H1 (cell line): ENCODE data around the gene AKR1C8. TPM values are rescaled to one million over a fixed set of nuclear protein-coding genes. Genes with fewer than 3 reads are reported as not detected.

Experiments used
- CTCF ChIA-PET: fragments of 300-600 bp; sonication (Branson Sonifier 250); formaldehyde crosslinking; loops from one replicate; lab custom pipeline; 2021; ENCODE audit not compliant: partially characterized antibody; lab: Charles Lee
- POLR2A ChIA-PET: fragments of 300-600 bp; sonication (Branson Sonifier 250); formaldehyde crosslinking; loops from one replicate; lab custom pipeline; 2021; ENCODE audit warnings: inconsistent platforms; ENCODE audit not compliant: partially characterized antibody; lab: Charles Lee
- DNase-seq, 2 experiments: peaks; one replicate each; pipeline versions ENCODE4 v3.0.0 to v3.0.0-alpha.2; 2010 to 2022; ENCODE audit warnings: low spot score in 2 of 2, low read depth in 1 of 2, mixed read lengths in 1 of 2
- FAIRE-seq: peaks from 2 replicates; lab custom pipeline; 2011; peaks lifted over from hg19 to GRCh38; lab: Jason Lieb, UNC
- H2AFZ ChIP-seq: 2 replicates; pipeline ENCODE4 v1.8.1; 2012; ENCODE audit warnings: low read length, inconsistent platforms
- H2AK5ac ChIP-seq: 2 replicates; pipeline ENCODE4 v1.6.1; 2013; ENCODE audit warnings: low read depth, low read length
- H2BK120ac ChIP-seq: replicated peaks from 2 replicates; pipeline ENCODE3; 2013; ENCODE audit warnings: low read depth, low read length, inconsistent platforms
- H2BK12ac ChIP-seq: 2 replicates; pipeline ENCODE4 v1.6.1; 2013; ENCODE audit warnings: low read depth, low read length
- H2BK15ac ChIP-seq: 2 replicates; pipeline ENCODE4 v1.6.1; 2013; ENCODE audit warnings: low read length
- H2BK20ac ChIP-seq: 2 replicates; pipeline ENCODE4 v1.6.1; 2013; ENCODE audit warnings: low read length
- H2BK5ac ChIP-seq: 2 replicates; pipeline ENCODE4 v1.6.1; 2013; ENCODE audit warnings: low read depth, low read length
- H3K14ac ChIP-seq: 2 replicates; pipeline ENCODE4 v1.6.1; 2013; ENCODE audit warnings: inconsistent platforms; ENCODE audit not compliant: insufficient read length
- H3K18ac ChIP-seq: 2 replicates; pipeline ENCODE4 v1.6.1; 2013; ENCODE audit warnings: low read length; ENCODE audit errors: extremely low read depth
- H3K23ac ChIP-seq: 2 replicates; pipeline ENCODE4 v1.6.1; 2013; ENCODE audit warnings: inconsistent platforms; ENCODE audit not compliant: insufficient read length
- H3K23me2 ChIP-seq: 2 replicates; pipeline ENCODE4 v1.6.1; 2013; ENCODE audit warnings: low read depth, low read length
- H3K27ac ChIP-seq: 2 replicates; pipeline ENCODE4 v1.6.1; 2011; ENCODE audit warnings: low read depth, low read length, inconsistent platforms
- H3K27me3 ChIP-seq, 4 experiments: replicated peaks in 1 of 4; 1 replicate in 1 of 4; 2 replicates in 3 of 4; pipeline versions ENCODE4 v1.6.1 to v1.8.1; 2011 to 2013; ENCODE audit warnings: low read length in 3 of 4, mild to moderate bottlenecking in 3 of 4, inconsistent platforms in 2 of 4, mixed read lengths in 2 of 4, moderate library complexity in 1 of 4; ENCODE audit not compliant: control insufficient read depth in 3 of 4, insufficient read depth in 3 of 4; ENCODE audit errors: extremely low read depth in 1 of 4
- H3K36me3 ChIP-seq, 4 experiments: 2 replicates each; pipeline versions ENCODE4 v1.6.1 to v1.8.1; 2011 to 2013; ENCODE audit warnings: mild to moderate bottlenecking in 4 of 4, low read length in 3 of 4, moderate library complexity in 2 of 4, control low read depth in 1 of 4, inconsistent platforms in 1 of 4; ENCODE audit not compliant: insufficient read depth in 4 of 4, control insufficient read depth in 2 of 4
- H3K4ac ChIP-seq: replicated peaks from 2 replicates; pipeline ENCODE3; 2013; ENCODE audit warnings: low read length, low read depth, mixed read lengths, inconsistent platforms; ENCODE audit not compliant: insufficient read length
- H3K4me1 ChIP-seq, 4 experiments: replicated peaks in 1 of 4; 1 replicate in 1 of 4; 2 replicates in 3 of 4; pipeline versions ENCODE4 v1.6.1 to v1.8.1; 2011 to 2013; ENCODE audit warnings: low read length in 3 of 4, inconsistent platforms in 2 of 4, mixed read lengths in 1 of 4; ENCODE audit not compliant: insufficient read depth in 4 of 4, control insufficient read depth in 3 of 4
- H3K4me2 ChIP-seq, 2 experiments: 2 replicates each; pipeline versions ENCODE4 v1.6.1 to v1.8.1; 2011 to 2013; ENCODE audit warnings: low read depth in 2 of 2, low read length in 2 of 2, control low read depth in 1 of 2, inconsistent platforms in 1 of 2, mild to moderate bottlenecking in 1 of 2; ENCODE audit not compliant: insufficient read depth in 1 of 2
- H3K4me3 ChIP-seq, 4 experiments: fragments of 200-600, 300-600 bp in 1 of 4; sonication (generic), shearing (Covaris generic), sonication (Bioruptor Twin) in 1 of 4; 2 replicates each; pipeline versions ENCODE4 v1.5.1 to v1.8.1; 2011 to 2016; ENCODE audit warnings: low read length in 4 of 4, low read depth in 3 of 4, control low read depth in 2 of 4, inconsistent platforms in 2 of 4, mild to moderate bottlenecking in 2 of 4, mixed read lengths in 1 of 4, moderate library complexity in 1 of 4; ENCODE audit not compliant: insufficient read depth in 2 of 4; ENCODE audit errors: extremely low read depth in 1 of 4
- H3K56ac ChIP-seq: replicated peaks from 2 replicates; pipeline ENCODE3; 2013; ENCODE audit warnings: low read depth, mild to moderate bottlenecking, mixed read lengths, low read length, inconsistent platforms; ENCODE audit not compliant: insufficient read length
- H3K79me1 ChIP-seq: 2 replicates; pipeline ENCODE4 v1.6.1; 2013; ENCODE audit warnings: low read depth, low read length, control low read depth
- H3K79me2 ChIP-seq, 2 experiments: 2 replicates each; pipeline versions ENCODE4 v1.6.1 to v1.8.1; 2012 to 2013; ENCODE audit warnings: low read length in 2 of 2, mild to moderate bottlenecking in 2 of 2, inconsistent platforms in 1 of 2; ENCODE audit not compliant: insufficient read depth in 2 of 2, control insufficient read depth in 1 of 2
- H3K9ac ChIP-seq, 4 experiments: replicated peaks in 1 of 4; 1 replicate in 1 of 4; 2 replicates in 3 of 4; pipeline versions ENCODE4 v1.6.1 to v1.8.1; 2011 to 2013; ENCODE audit warnings: low read depth in 3 of 4, low read length in 3 of 4, control low read depth in 2 of 4, mild to moderate bottlenecking in 2 of 4, moderate library complexity in 2 of 4, inconsistent platforms in 1 of 4; ENCODE audit errors: extremely low read depth in 1 of 4
- H3K9me3 ChIP-seq, 2 experiments: 2 replicates each; pipeline versions ENCODE4 v1.6.1 to v1.8.1; 2012 to 2013; ENCODE audit warnings: mild to moderate bottlenecking in 2 of 2, moderate library complexity in 2 of 2, control low read depth in 1 of 2, inconsistent platforms in 1 of 2, low read depth in 1 of 2, low read length in 1 of 2, mixed read lengths in 1 of 2; ENCODE audit not compliant: insufficient read depth in 2 of 2
- H4K20me1 ChIP-seq, 2 experiments: replicated peaks in 1 of 2; 2 replicates each; pipeline versions ENCODE3 to v1.8.1; 2011 to 2013; ENCODE audit warnings: inconsistent platforms in 2 of 2, low read length in 2 of 2, mild to moderate bottlenecking in 1 of 2; ENCODE audit not compliant: insufficient read depth in 2 of 2, control insufficient read depth in 1 of 2
- H4K5ac ChIP-seq: 2 replicates; pipeline ENCODE4 v1.6.1; 2013; ENCODE audit warnings: low read length, low read depth, mixed read lengths, inconsistent platforms; ENCODE audit not compliant: insufficient read length
- H4K8ac ChIP-seq: 2 replicates; pipeline ENCODE4 v1.8.0; 2013; ENCODE audit warnings: mild to moderate bottlenecking, moderate library complexity, low read length, inconsistent platforms; ENCODE audit not compliant: insufficient read depth; ENCODE audit errors: extremely low read depth
- H4K91ac ChIP-seq: replicated peaks from 2 replicates; pipeline ENCODE3; 2013; ENCODE audit warnings: low read length, mixed read lengths, inconsistent platforms; ENCODE audit not compliant: insufficient read length
- CBX5 ChIP-seq: fragments of 300-800, 300-1000 bp; sonication (generic); IDR thresholded peaks from 2 replicates; pipeline ENCODE4 v1.7.1; 2016; ENCODE audit warnings: antibody characterized with exemption, low read length, low read depth
- CEBPB ChIP-seq: IDR thresholded peaks from 2 replicates; pipeline ENCODE4 v1.6.1; 2012; ENCODE audit warnings: low read depth, low read length
- CTCF ChIP-seq, 3 experiments: IDR thresholded peaks; 1 replicate in 2 of 3; 2 replicates in 1 of 3; pipeline versions ENCODE4 v1.5.1 to v1.6.1; 2011; ENCODE audit warnings: low read length in 3 of 3, mild to moderate bottlenecking in 3 of 3, inconsistent platforms in 2 of 3, low read depth in 1 of 3, moderate library complexity in 1 of 3; ENCODE audit not compliant: insufficient read depth in 1 of 3; ENCODE audit errors: control extremely low read depth in 1 of 3
- E2F6 ChIP-seq: IDR thresholded peaks from 2 replicates; pipeline ENCODE4 v1.6.1; 2012; ENCODE audit warnings: inconsistent platforms
- EP300 ChIP-seq, 2 experiments: IDR thresholded peaks; 1 replicate in 1 of 2; 2 replicates in 1 of 2; pipeline ENCODE4 v1.6.1; 2011 to 2012; ENCODE audit warnings: low read depth in 2 of 2, low read length in 2 of 2, mild to moderate bottlenecking in 2 of 2, borderline replicate concordance in 1 of 2, inconsistent platforms in 1 of 2, moderate library complexity in 1 of 2
- HDAC2 ChIP-seq, 2 experiments: fragments of 300-600 bp in 1 of 2; sonication (generic) in 1 of 2; IDR thresholded peaks; 2 replicates each; pipeline ENCODE4 v1.6.1; 2011 to 2012; ENCODE audit warnings: low read depth in 2 of 2, low read length in 2 of 2, mild to moderate bottlenecking in 2 of 2, moderate library complexity in 2 of 2, borderline replicate concordance in 1 of 2, inconsistent platforms in 1 of 2
- PHF8 ChIP-seq: fragments of 200-600 bp; sonication (generic); conservative IDR thresholded peaks from 2 replicates; pipeline ENCODE4 v1.7.1; 2012; ENCODE audit warnings: low read depth, mild to moderate bottlenecking, inconsistent platforms, low read length, moderate library complexity
- RXRA ChIP-seq: IDR thresholded peaks from 2 replicates; pipeline ENCODE4 v1.6.1; 2011; ENCODE audit warnings: low read depth, mild to moderate bottlenecking, low read length, moderate library complexity; ENCODE audit not compliant: insufficient read depth
- TAF7 ChIP-seq: optimal IDR thresholded peaks from 2 replicates; pipeline ENCODE3; 2011; ENCODE audit warnings: low read depth, mild to moderate bottlenecking, inconsistent platforms, low read length, moderate library complexity, borderline replicate concordance
- TEAD4 ChIP-seq: IDR thresholded peaks from 2 replicates; pipeline ENCODE4 v1.6.1; 2012; ENCODE audit warnings: low read depth, low read length, inconsistent platforms, mixed read lengths
- WGBS, 2 experiments: shearing (Covaris generic) in 1 of 2; methylation state at CpG; one replicate each; pipeline versions ENCODE4 v1.1.6 to v1.1.7; 2013 to 2015; ENCODE audit warnings: low lambda C conversion rate in 2 of 2, mixed read lengths in 2 of 2, inconsistent platforms in 1 of 2, low coverage in 1 of 2, missing lambda C conversion rate in 1 of 2; ENCODE audit not compliant: insufficient replicate concordance in 2 of 2, insufficient coverage in 1 of 2, insufficient read length in 1 of 2; ENCODE audit errors: extremely low coverage in 1 of 2, missing lambda C conversion rate in 1 of 2; 5-methylcytosine and 5-hydroxymethylcytosine counted together
- polyA plus RNA-seq, 7 experiments: library from polyadenylated mRNA; depleted of rRNA in 3 of 7; stranded (reverse) in 5 of 7; unstranded in 2 of 7; fragments of >200 nt in 5 of 7; fragments of 200-250 nt in 2 of 7; gene quantifications; 1 replicate in 5 of 7; 2 replicates in 1 of 7; 4 replicates in 1 of 7; pipeline versions ENCODE4 v1.2.1 to v1.2.3, GENCODE V29; 2011 to 2013; ENCODE audit warnings: missing spikeins in 2 of 7, mixed read lengths in 2 of 7
- total RNA-seq: library from RNA; stranded (reverse); fragmentation: NEBNext Ultra II Directional; extraction: Animal tissue kit (Norgen Biotek cat#: 25700); gene quantifications from 2 replicates; pipeline ENCODE4 v1.2.1, GENCODE V29; 2021

Gene AKR1C8
- total and polyA plus RNA-seq, 2 of the 8 experiments (the other 6 are each of a cell fraction or from before 2014, with no cell fraction given): not detected

GRCh38 chr10:5183923-5184322 lies 1.0 kb downstream of the AKR1C8 start:
- Histone ChIP-seq H3K23me2 (no peaks in the 10 kb centered on the region), H3K23ac (no peak overlapping the region), H2AFZ (no peak overlapping the region), H2BK20ac (no peak overlapping the region), H2BK15ac (no peak overlapping the region), H2BK12ac (no peak overlapping the region), H3K9me3 (peaks cover 0 to 4% of the 10 kb centered on the region in 2 experiments; a peak in 3 of 4 replicates), H3K79me1 (no peaks in the 10 kb centered on the region), H3K27ac (no peak overlapping the region), H4K5ac (no peak overlapping the region), H3K14ac (no peak overlapping the region), H3K79me2 (no peaks in the 10 kb centered on the region), H3K56ac (no peak overlapping the region), H4K8ac (no peak overlapping the region), H2AK5ac (no peak overlapping the region), H3K4me3 (no peak overlapping the region), H3K4me1 (no peaks in the 10 kb centered on the region), H4K20me1 (no peaks in the 10 kb centered on the region), H2BK5ac (no peak overlapping the region), H4K91ac (no peak overlapping the region), H3K18ac (no peak overlapping the region), H3K4ac (no peak overlapping the region), H3K36me3 (no peaks in the 10 kb centered on the region), H3K27me3 (no peaks in the 10 kb centered on the region), H3K4me2 (no peak overlapping the region), H3K9ac (no peak overlapping the region), H2BK120ac (no peak overlapping the region)
- DNase-seq (no peak), FAIRE-seq (no peak)
- ChIA-PET CTCF (interaction anchor here (1.0 to 1.5 kb wide), 2 partner anchors 94 to 110 kb away, joined by 3 read pairs; no protein-coding TSS in a partner anchor), POLR2A (no interaction called here)
- TF ChIP-seq CEBPB (no peak), CTCF (IDR thresholded peaks at IDR 0.05; ENCODE audit: control extremely low read depth in 1 of 3, insufficient read depth in 1 of 3, low read depth in 1 of 3, low read length in 3 of 3) (no peak), EP300 (IDR thresholded peaks at IDR 0.05; ENCODE audit: borderline replicate concordance in 1 of 2, low read depth in 2 of 2, low read length in 2 of 2) (no peak), CBX5 (no peak), TAF7 (no peak), HDAC2 (IDR thresholded peaks at IDR 0.05; ENCODE audit: borderline replicate concordance in 1 of 2, low read depth in 2 of 2, low read length in 2 of 2) (no peak), PHF8 (no peak), TEAD4 (no peak), RXRA (no peak), E2F6 (no peak)
- WGBS, 2 experiments: 96% methylated on average over 2 of the region's 2 CpGs; no CpG with 5 or more reads in 1 of the 2 experiments
